SU-DHL-6 (cell line): ENCODE measurements around the gene CLEC18C.

Source experiments
- EZH2phosphoT487 ChIP-seq: fragments of 200-600 bp; sonication (generic), shearing (Covaris generic); conservative IDR thresholded peaks from 2 replicates; pipeline ENCODE4 v1.6.1; 2018; ENCODE audit warnings: mild to moderate bottlenecking, antibody characterized with exemption, low read length, moderate library complexity, mixed read lengths
- TF ChIP-seq, protein P1 (sequence below): fragments of 200-600 bp; sonication (generic); IDR thresholded peaks from one replicate; pipeline ENCODE4 v1.5.1; 2017; ENCODE audit warnings: antibody characterized with exemption, mild to moderate bottlenecking, low read length, moderate library complexity; ENCODE audit not compliant: insufficient read depth, poor library complexity, severe bottlenecking

DNA sequence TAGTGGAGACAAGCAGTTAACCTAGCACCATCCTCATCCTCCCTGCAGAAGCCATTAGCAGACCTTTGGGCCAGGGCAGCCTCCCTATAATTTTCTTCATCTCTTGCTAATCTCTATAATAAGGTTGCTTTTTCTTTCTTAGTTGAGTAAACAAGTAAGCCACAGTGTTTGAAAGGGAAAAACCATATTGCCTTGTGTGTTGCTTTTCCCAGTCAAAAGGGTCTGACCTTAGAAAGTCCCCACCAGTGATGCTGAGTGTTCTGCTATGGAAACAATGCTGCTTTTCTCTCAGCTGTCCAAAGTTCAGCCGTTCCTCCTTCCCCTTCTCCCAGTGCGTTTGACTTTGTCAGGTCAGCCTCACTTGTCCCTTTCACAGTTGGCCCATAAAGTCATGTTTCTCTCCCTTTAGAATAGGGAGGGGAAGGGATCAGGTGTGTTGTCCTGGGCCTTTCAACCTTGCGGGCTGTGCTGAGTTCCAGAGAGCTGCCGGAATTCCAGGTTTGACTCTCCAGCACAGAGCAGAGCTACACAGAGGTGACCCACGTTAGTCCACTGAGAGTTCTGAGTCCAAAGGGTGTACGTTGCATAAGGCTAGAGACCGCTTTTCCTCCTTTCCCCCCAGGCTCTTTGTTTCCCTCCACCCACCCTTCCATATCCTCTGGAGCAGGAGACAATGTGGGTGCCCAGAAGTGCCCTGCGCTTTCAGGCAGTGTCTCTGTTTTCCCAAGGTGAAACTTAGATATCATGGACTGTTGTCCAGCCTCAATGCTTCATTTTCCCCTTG, 15.9 kb upstream of the CLEC18C start:
- TF ChIP-seq, protein P1, sequence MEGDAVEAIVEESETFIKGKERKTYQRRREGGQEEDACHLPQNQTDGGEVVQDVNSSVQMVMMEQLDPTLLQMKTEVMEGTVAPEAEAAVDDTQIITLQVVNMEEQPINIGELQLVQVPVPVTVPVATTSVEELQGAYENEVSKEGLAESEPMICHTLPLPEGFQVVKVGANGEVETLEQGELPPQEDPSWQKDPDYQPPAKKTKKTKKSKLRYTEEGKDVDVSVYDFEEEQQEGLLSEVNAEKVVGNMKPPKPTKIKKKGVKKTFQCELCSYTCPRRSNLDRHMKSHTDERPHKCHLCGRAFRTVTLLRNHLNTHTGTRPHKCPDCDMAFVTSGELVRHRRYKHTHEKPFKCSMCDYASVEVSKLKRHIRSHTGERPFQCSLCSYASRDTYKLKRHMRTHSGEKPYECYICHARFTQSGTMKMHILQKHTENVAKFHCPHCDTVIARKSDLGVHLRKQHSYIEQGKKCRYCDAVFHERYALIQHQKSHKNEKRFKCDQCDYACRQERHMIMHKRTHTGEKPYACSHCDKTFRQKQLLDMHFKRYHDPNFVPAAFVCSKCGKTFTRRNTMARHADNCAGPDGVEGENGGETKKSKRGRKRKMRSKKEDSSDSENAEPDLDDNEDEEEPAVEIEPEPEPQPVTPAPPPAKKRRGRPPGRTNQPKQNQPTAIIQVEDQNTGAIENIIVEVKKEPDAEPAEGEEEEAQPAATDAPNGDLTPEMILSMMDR: no peak
- no peak for TF ChIP-seq EZH2phosphoT487
